ENCODE data around the gene CDC20. TPM values are rescaled to one million over a fixed set of nuclear protein-coding genes. Genes with fewer than 3 reads are reported as not detected.
A peak's percentile ranks its signal among the peaks of the same experiment; 100 is the strongest.

Gene CDC20
- total RNA-seq, 1 donor from 2014 or later, result 164 TPM

DNA sequence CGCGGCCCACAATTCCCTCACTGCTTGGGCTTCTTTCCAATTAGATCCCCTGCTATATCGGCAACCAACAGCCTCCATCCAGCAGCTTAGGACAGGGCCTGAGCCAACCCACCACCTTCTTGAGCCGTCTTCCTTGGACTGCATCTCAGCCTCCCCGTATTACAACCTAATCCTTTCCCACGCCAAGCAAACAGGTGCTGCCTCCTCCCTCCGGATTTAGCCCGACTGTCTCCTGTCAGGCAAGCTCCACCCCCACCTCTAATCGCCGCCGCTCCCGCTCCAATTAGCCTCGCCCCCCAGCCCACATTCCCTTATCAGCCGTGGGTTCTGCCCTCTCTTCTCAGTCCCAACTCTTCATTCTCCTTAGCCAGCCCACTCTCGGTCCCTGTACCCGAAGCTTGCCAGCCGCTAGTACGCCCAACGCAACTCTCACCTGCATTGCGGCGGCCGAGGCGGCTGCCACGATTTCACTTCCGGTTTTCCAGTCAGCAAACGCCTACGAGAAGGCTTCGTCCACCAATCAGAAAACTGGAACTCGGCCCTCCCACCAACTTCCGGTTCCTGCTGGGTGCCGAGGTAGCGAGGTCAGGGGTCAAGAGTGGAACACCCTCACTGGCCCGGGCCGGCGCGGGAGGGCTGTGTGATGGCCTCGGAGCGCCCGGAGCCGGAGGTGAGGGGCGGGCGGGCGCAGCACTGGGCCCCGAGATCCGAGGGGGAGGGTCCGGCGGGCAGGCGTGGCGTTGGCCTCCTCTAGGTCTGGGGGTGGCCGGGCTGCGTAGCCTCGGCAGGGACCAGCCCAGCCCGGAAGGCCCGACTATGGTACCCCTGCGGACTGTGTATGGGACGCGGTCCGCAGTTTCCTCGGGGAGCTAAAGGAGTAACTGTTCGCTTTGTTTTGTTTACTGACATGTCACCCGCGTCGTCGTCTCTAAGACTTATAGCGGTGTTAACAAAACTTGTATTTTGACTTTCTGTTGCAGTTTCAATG, 30.8 kb downstream of the CDC20 start, which contains the start of the genes MED8 and SZT2:
MED8 (minus strand) TSS at position 475 of the 988 bp plus-strand sequence; CDS start at position 439, 36 bp downstream.
SZT2 (plus strand) TSS at position 574 of the 988 bp plus-strand sequence; CDS start at position 644, 70 bp downstream.
- Histone ChIP-seq H3K4me3 (peak within 1 kb of the TSS; percentile 81), H4K20me1 (ENCODE audit: low read depth) (peaks cover 16% of the 10 kb centered on the region), H3K9me3 (ENCODE audit: low read depth) (no peaks in the 10 kb centered on the region), H3K4me1 (peaks cover 9% of the 10 kb centered on the region), H3K9ac (peak within 1 kb of the TSS; percentile 60), H3K4me2 (peak within 1 kb of the TSS; percentile 92), H3K36me3 (no peaks in the 10 kb centered on the region), H2AFZ (replicated peaks) (peak within 1 kb of the TSS; percentile 97), H3K27ac (peak within 1 kb of the TSS; percentile 87), H3F3A (ENCODE audit: low read depth) (peaks cover 12% of the 10 kb centered on the region), H3K27me3 (no peaks in the 10 kb centered on the region), H3K79me2 (ENCODE audit: low read depth) (peaks cover 34% of the 10 kb centered on the region)
- Mint-ChIP-seq H3K36me3 (peaks cover 5% of the 10 kb centered on the region), H3K27ac (peak within 1 kb of the TSS; percentile 97), H3K9me3 (no peaks in the 10 kb centered on the region), H3K4me3 (peak within 1 kb of the TSS; percentile 100), H3K4me1 (peaks cover 20% of the 10 kb centered on the region), H3K27me3 (ENCODE audit: insufficient read depth, low read depth) (peaks cover 6% of the 10 kb centered on the region)
- DNase-seq (ENCODE audit: low spot score), result peak; percentile 98
- TF ChIP-seq, protein P1, sequence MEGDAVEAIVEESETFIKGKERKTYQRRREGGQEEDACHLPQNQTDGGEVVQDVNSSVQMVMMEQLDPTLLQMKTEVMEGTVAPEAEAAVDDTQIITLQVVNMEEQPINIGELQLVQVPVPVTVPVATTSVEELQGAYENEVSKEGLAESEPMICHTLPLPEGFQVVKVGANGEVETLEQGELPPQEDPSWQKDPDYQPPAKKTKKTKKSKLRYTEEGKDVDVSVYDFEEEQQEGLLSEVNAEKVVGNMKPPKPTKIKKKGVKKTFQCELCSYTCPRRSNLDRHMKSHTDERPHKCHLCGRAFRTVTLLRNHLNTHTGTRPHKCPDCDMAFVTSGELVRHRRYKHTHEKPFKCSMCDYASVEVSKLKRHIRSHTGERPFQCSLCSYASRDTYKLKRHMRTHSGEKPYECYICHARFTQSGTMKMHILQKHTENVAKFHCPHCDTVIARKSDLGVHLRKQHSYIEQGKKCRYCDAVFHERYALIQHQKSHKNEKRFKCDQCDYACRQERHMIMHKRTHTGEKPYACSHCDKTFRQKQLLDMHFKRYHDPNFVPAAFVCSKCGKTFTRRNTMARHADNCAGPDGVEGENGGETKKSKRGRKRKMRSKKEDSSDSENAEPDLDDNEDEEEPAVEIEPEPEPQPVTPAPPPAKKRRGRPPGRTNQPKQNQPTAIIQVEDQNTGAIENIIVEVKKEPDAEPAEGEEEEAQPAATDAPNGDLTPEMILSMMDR (IDR thresholded peaks at IDR 0.05), result no peak
- TF ChIP-seq EZH2phosphoT487 (IDR thresholded peaks at IDR 0.05) (no peak), EZH2 (IDR thresholded peaks at IDR 0.05) (peak; percentile 28)

DNA sequence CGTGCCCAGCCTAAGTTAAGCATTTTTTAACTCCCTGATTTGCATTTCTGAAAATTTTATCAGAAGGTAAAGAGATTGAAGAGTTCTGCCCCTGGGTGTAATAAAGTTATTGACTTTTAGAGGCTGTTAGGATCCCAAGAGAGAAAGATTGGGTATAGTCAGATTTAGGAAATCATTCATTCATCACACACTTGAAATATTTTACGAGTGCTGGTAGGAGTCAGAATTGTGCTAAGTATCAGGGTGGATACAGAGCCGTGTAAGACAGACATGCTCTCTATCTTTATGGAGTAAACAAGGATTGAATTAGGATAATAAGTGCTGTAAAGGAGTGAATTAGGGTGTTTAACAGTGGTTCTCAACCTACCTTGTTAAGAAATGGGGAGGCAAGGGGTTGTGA, 33.9 kb downstream of the CDC20 start:
- H3K27ac ChIP-seq, result no peak overlapping the region
- DNase-seq (ENCODE audit: low spot score), result no peak
- Mint-ChIP-seq H3K27me3 (ENCODE audit: insufficient read depth, low read depth) (peaks cover 6% of the 10 kb centered on the region), H3K4me3 (no peak overlapping the region), H3K36me3 (peaks cover 7% of the 10 kb centered on the region), H3K4me1 (peaks cover 20% of the 10 kb centered on the region), H3K27ac (no peak overlapping the region), H3K9me3 (no peaks in the 10 kb centered on the region)
- no peak for TF ChIP-seq EZH2phosphoT487 (IDR thresholded peaks at IDR 0.05)
- no peak for TF ChIP-seq EZH2 (IDR thresholded peaks at IDR 0.05)
- TF ChIP-seq, protein P1 (IDR thresholded peaks at IDR 0.05), result no peak
- no peaks in the 10 kb centered on the region for H3K27me3 ChIP-seq
- no peaks in the 10 kb centered on the region for H3K9me3 ChIP-seq (ENCODE audit: low read depth)
- peaks cover 31% of the 10 kb centered on the region for H3K79me2 ChIP-seq (ENCODE audit: low read depth)
- no peak overlapping the region for H3K4me2 ChIP-seq
- H3K4me1 ChIP-seq, result peaks cover 9% of the 10 kb centered on the region
- peaks cover 12% of the 10 kb centered on the region for H4K20me1 ChIP-seq (ENCODE audit: low read depth)
- H3F3A ChIP-seq (ENCODE audit: low read depth), result peaks cover 12% of the 10 kb centered on the region
- H3K4me3 ChIP-seq, result no peak overlapping the region
- no peak overlapping the region for H3K9ac ChIP-seq
- H2AFZ ChIP-seq (replicated peaks), result no peak overlapping the region
- no peaks in the 10 kb centered on the region for H3K36me3 ChIP-seq

DNA sequence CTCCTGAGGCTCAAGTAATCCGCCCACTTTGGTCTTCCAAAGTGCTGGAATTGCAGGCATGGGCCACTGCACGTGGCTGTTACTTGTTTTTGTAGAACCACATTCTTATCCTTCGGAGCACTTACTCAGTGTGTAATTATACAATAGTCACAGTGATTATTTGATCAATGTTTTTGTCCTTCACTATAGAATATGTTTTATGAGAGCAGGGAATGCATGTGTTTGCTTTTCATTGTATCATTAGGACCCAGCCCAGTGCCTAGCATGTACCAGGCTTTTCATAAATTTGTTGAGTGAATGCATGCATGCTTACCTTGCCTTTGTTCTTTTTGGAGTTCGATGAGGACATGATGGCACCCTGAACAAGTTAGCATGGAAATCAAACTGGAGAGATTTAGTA, 36.7 kb downstream of the CDC20 start:
- Mint-ChIP-seq H3K36me3 (peaks cover 10% of the 10 kb centered on the region), H3K27ac (no peak overlapping the region), H3K9me3 (no peaks in the 10 kb centered on the region), H3K4me1 (peaks cover 4% of the 10 kb centered on the region), H3K27me3 (ENCODE audit: insufficient read depth, low read depth) (peaks cover 3% of the 10 kb centered on the region), H3K4me3 (no peak overlapping the region)
- Histone ChIP-seq H2AFZ (replicated peaks) (no peak overlapping the region), H3K36me3 (no peaks in the 10 kb centered on the region), H3K9ac (no peak overlapping the region), H3K4me1 (peaks cover 1% of the 10 kb centered on the region), H3K27ac (no peak overlapping the region), H3K79me2 (ENCODE audit: low read depth) (peaks cover 9% of the 10 kb centered on the region), H3K4me2 (no peak overlapping the region), H4K20me1 (ENCODE audit: low read depth) (no peaks in the 10 kb centered on the region), H3K9me3 (ENCODE audit: low read depth) (no peaks in the 10 kb centered on the region), H3K27me3 (no peaks in the 10 kb centered on the region), H3F3A (ENCODE audit: low read depth) (peaks cover under 1% of the 10 kb centered on the region), H3K4me3 (no peak overlapping the region)
- TF ChIP-seq EZH2 (IDR thresholded peaks at IDR 0.05), result no peak
- TF ChIP-seq EZH2phosphoT487 (IDR thresholded peaks at IDR 0.05), result no peak
- TF ChIP-seq, protein P1 (IDR thresholded peaks at IDR 0.05), result no peak
- no peak for DNase-seq (ENCODE audit: low spot score)
